Ishikawa (cell line): ENCODE results near the gene HLA-A.

ENCODE experiments used
- CEBPB ChIP-seq: IDR thresholded peaks from 2 replicates; pipeline ENCODE4 v1.6.1; 2012
- CREB1 ChIP-seq: IDR thresholded peaks from 2 replicates; pipeline ENCODE4 v1.6.1; 2012; ENCODE audit warnings: low read depth
- EGR1 ChIP-seq: IDR thresholded peaks from 2 replicates; pipeline ENCODE4 v1.6.1; 2012
- EP300 ChIP-seq: IDR thresholded peaks from 2 replicates; pipeline ENCODE4 v1.6.1; 2012; ENCODE audit warnings: borderline replicate concordance
- FOXM1 ChIP-seq: IDR thresholded peaks from 2 replicates; pipeline ENCODE4 v1.6.1; 2012; ENCODE audit warnings: low read depth, borderline replicate concordance
- MAX ChIP-seq: IDR thresholded peaks from 2 replicates; pipeline ENCODE4 v1.6.1; 2012
- NFIC ChIP-seq: IDR thresholded peaks from 2 replicates; pipeline ENCODE4 v1.6.1; 2012
- RAD21 ChIP-seq: IDR thresholded peaks from 2 replicates; pipeline ENCODE4 v1.6.1; 2012; ENCODE audit warnings: low read depth
- TAF1 ChIP-seq: IDR thresholded peaks from 2 replicates; pipeline ENCODE4 v1.6.1; 2012; ENCODE audit warnings: low read depth, mild to moderate bottlenecking
- TCF12 ChIP-seq: IDR thresholded peaks from 2 replicates; pipeline ENCODE4 v1.6.1; 2012; ENCODE audit warnings: low read depth
- TEAD4 ChIP-seq: IDR thresholded peaks from 2 replicates; pipeline ENCODE4 v1.6.1; 2012
- USF1 ChIP-seq: IDR thresholded peaks from 2 replicates; pipeline ENCODE4 v1.6.1; 2012
- YY1 ChIP-seq: IDR thresholded peaks from 2 replicates; pipeline ENCODE4 v1.6.1; 2012; ENCODE audit warnings: low read depth
- ZBTB7A ChIP-seq: IDR thresholded peaks from 2 replicates; pipeline ENCODE4 v1.6.1; 2012; ENCODE audit warnings: low read depth
- TF ChIP-seq, protein P1 (sequence below): IDR thresholded peaks from 2 replicates; pipeline ENCODE4 v1.6.1; 2012; ENCODE audit warnings: low read depth, mild to moderate bottlenecking

The HLA-A gene

GRCh38 chr6:29994826-29995225 lies 52.5 kb downstream of the HLA-A start:
- no peak for TF ChIP-seq CREB1
- TF ChIP-seq EGR1, result no peak
- no peak for TF ChIP-seq MAX
- TF ChIP-seq CEBPB, result no peak

- TF ChIP-seq EGR1 (no peak), EP300 (no peak), TCF12 (no peak), TEAD4 (no peak), TAF1 (no peak), CEBPB (no peak), FOXM1 (no peak), YY1 (no peak), USF1 (no peak), CREB1 (no peak), ZBTB7A (no peak), RAD21 (no peak), MAX (no peak), NFIC (no peak)
- TF ChIP-seq, protein P1, sequence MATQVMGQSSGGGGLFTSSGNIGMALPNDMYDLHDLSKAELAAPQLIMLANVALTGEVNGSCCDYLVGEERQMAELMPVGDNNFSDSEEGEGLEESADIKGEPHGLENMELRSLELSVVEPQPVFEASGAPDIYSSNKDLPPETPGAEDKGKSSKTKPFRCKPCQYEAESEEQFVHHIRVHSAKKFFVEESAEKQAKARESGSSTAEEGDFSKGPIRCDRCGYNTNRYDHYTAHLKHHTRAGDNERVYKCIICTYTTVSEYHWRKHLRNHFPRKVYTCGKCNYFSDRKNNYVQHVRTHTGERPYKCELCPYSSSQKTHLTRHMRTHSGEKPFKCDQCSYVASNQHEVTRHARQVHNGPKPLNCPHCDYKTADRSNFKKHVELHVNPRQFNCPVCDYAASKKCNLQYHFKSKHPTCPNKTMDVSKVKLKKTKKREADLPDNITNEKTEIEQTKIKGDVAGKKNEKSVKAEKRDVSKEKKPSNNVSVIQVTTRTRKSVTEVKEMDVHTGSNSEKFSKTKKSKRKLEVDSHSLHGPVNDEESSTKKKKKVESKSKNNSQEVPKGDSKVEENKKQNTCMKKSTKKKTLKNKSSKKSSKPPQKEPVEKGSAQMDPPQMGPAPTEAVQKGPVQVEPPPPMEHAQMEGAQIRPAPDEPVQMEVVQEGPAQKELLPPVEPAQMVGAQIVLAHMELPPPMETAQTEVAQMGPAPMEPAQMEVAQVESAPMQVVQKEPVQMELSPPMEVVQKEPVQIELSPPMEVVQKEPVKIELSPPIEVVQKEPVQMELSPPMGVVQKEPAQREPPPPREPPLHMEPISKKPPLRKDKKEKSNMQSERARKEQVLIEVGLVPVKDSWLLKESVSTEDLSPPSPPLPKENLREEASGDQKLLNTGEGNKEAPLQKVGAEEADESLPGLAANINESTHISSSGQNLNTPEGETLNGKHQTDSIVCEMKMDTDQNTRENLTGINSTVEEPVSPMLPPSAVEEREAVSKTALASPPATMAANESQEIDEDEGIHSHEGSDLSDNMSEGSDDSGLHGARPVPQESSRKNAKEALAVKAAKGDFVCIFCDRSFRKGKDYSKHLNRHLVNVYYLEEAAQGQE, result no peak
Measured at GRCh38 chr6:29995340-29995777, 53.0 kb downstream of the HLA-A start.
